ENCODE measurements around the gene PRH2. TPM values are rescaled to one million over a fixed set of nuclear protein-coding genes. Genes with fewer than 3 reads are reported as not detected.

PRH2 gene
- polyA plus RNA-seq, 3 donors: not detected

GRCh38 chr12:10941369-10941768, 12.3 kb downstream of the PRH2 start:
- peaks cover 0 to 6% of the 10 kb centered on the region in 2 donors for H3K9me3 ChIP-seq (replicated peaks in 1 of 2; ENCODE audit: control insufficient read depth in 1 of 2, insufficient read depth in 1 of 2, low read length in 2 of 2)
- no peaks in the 10 kb centered on the region for H3K79me2 ChIP-seq (ENCODE audit: insufficient read depth, low read length)
- peaks cover 0 to 3% of the 10 kb centered on the region in 2 donors for H3K36me3 Mint-ChIP-seq
- TF ChIP-seq, protein P1, sequence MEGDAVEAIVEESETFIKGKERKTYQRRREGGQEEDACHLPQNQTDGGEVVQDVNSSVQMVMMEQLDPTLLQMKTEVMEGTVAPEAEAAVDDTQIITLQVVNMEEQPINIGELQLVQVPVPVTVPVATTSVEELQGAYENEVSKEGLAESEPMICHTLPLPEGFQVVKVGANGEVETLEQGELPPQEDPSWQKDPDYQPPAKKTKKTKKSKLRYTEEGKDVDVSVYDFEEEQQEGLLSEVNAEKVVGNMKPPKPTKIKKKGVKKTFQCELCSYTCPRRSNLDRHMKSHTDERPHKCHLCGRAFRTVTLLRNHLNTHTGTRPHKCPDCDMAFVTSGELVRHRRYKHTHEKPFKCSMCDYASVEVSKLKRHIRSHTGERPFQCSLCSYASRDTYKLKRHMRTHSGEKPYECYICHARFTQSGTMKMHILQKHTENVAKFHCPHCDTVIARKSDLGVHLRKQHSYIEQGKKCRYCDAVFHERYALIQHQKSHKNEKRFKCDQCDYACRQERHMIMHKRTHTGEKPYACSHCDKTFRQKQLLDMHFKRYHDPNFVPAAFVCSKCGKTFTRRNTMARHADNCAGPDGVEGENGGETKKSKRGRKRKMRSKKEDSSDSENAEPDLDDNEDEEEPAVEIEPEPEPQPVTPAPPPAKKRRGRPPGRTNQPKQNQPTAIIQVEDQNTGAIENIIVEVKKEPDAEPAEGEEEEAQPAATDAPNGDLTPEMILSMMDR (IDR thresholded peaks at IDR 0.05): no peak
- no peaks in the 10 kb centered on the region for H3K36me3 ChIP-seq (replicated peaks in 1 of 2; ENCODE audit: control insufficient read depth in 1 of 2, insufficient read depth in 2 of 2, low read length in 2 of 2)
- no peak overlapping the region for H3K4me3 ChIP-seq (replicated peaks in 1 of 3; ENCODE audit: low read depth in 2 of 3, low read length in 3 of 3)
- no peak overlapping the region for H3K27ac ChIP-seq (ENCODE audit: low read depth in 1 of 2, low read length in 2 of 2)
- H3K4me1 Mint-ChIP-seq: peaks cover 3% of the 10 kb centered on the region
- H4K20me1 ChIP-seq (ENCODE audit: insufficient read depth, low read length): no peaks in the 10 kb centered on the region
- intact Hi-C loops (cut with micrococcal nuclease): no loop called here
- H2AFZ ChIP-seq (ENCODE audit: insufficient read depth, low read depth, low read length, poor library complexity, severe bottlenecking): no peak overlapping the region
- H3K27me3 ChIP-seq (ENCODE audit: control insufficient read depth in 2 of 2, insufficient read depth in 2 of 2, low read length in 2 of 2): no peaks in the 10 kb centered on the region
- no peak overlapping the region for H3K9ac ChIP-seq (ENCODE audit: insufficient read depth, low read length, poor library complexity, severe bottlenecking)
- peaks cover 0 to 1% (median 0%) of the 10 kb centered on the region in 3 donors for H3K27me3 Mint-ChIP-seq (ENCODE audit: low read depth in 3 of 3)
- peaks cover 1 to 15% (median 9%) of the 10 kb centered on the region in 7 donors for H3K9me3 Mint-ChIP-seq
- H3K4me2 ChIP-seq (replicated peaks; ENCODE audit: extremely low read depth, low read length, poor library complexity, severe bottlenecking): no peak overlapping the region
- no peaks in the 10 kb centered on the region for H3K4me1 ChIP-seq (ENCODE audit: control insufficient read depth in 1 of 2, insufficient read depth in 2 of 2, low read length in 2 of 2)
- no peak for DNase-seq
- no peak overlapping the region for H3K4me3 Mint-ChIP-seq
- no peak overlapping the region for H3K27ac Mint-ChIP-seq

- Mint-ChIP-seq H3K36me3 (peaks cover 0 to 3% of the 10 kb centered on the region in 2 donors), H3K4me3 (no peak overlapping the region), H3K4me1 (peaks cover 3% of the 10 kb centered on the region), H3K27me3 (ENCODE audit: low read depth in 3 of 3) (no peaks in the 10 kb centered on the region), H3K27ac (no peak overlapping the region), H3K9me3 (peaks cover 1 to 21% (median 15%) of the 10 kb centered on the region in 7 donors)
- TF ChIP-seq, protein P1 (IDR thresholded peaks at IDR 0.05): no peak
- Histone ChIP-seq H4K20me1 (ENCODE audit: insufficient read depth, low read length) (no peaks in the 10 kb centered on the region), H3K4me3 (replicated peaks in 1 of 3; ENCODE audit: low read depth in 2 of 3, low read length in 3 of 3) (no peak overlapping the region), H2AFZ (ENCODE audit: insufficient read depth, low read depth, low read length, poor library complexity, severe bottlenecking) (no peak overlapping the region), H3K4me1 (ENCODE audit: control insufficient read depth in 1 of 2, insufficient read depth in 2 of 2, low read length in 2 of 2) (no peaks in the 10 kb centered on the region), H3K36me3 (replicated peaks in 1 of 2; ENCODE audit: control insufficient read depth in 1 of 2, insufficient read depth in 2 of 2, low read length in 2 of 2) (no peaks in the 10 kb centered on the region), H3K79me2 (ENCODE audit: insufficient read depth, low read length) (no peaks in the 10 kb centered on the region), H3K4me2 (replicated peaks; ENCODE audit: extremely low read depth, low read length, poor library complexity, severe bottlenecking) (no peak overlapping the region), H3K27me3 (ENCODE audit: control insufficient read depth in 2 of 2, insufficient read depth in 2 of 2, low read length in 2 of 2) (no peaks in the 10 kb centered on the region), H3K27ac (ENCODE audit: low read depth in 1 of 2, low read length in 2 of 2) (no peak overlapping the region), H3K9me3 (replicated peaks in 1 of 2; ENCODE audit: control insufficient read depth in 1 of 2, insufficient read depth in 1 of 2, low read length in 2 of 2) (peaks cover 2 to 6% of the 10 kb centered on the region in 2 donors), H3K9ac (ENCODE audit: insufficient read depth, low read length, poor library complexity, severe bottlenecking) (no peak overlapping the region)
- intact Hi-C loops (cut with micrococcal nuclease): no loop called here
- 94% methylated on average over 2 of the region's 4 CpGs for WGBS (ENCODE audit: insufficient coverage)
- no peak for DNase-seq
These were observed 13.0 kb downstream of the PRH2 start for GRCh38 chr12:10941916-10942607.

Measured in CD14-positive monocyte (primary cell).